G401.6 (cell line): ENCODE measurements around the gene PCTP.
A peak's percentile ranks its signal among the peaks of the same experiment; 100 is the strongest.

Experiments
- FAIRE-seq: peaks from 2 replicates; lab custom pipeline; 2012; peaks lifted over from hg19 to GRCh38; lab: Jason Lieb, UNC

The PCTP gene

DNA sequence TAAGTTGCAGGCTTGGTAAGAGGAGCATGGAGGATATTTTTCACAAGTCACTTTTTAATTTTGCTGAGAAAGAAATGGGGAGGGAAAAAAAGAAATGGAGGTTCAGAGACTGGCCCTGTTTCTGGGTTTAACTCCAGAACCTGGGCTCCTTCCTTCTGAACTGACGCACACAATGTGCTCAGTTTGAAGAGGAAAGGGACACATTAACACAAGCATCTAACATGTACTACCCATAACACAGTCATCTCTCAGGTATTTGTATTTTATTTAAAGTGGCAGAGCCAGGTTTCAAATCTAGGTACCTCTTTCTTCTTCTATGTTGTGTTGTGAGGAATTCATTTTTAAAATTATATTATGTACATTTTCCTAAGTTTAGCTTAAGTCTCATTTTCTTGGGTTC is 22.9 kb upstream of the PCTP start:
- no peak for FAIRE-seq

DNA sequence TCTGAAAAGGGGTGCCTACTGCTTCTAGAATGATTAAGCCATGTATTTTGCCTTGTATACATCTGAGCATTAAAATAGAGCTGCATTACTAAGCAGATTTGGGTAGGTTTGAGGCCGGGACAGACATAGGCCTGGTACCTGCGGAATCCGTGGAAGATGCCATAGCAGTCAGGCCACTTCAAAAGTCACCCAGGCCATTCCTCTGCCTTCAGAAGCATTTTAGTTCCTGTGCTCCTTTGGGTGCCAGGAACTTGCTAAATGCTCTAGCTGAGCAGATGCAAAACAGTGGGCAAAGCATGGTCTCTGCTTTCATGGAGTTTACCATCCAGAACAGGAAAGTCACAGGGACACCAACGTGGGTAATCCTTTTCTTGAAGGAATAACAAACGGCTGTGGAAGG is 22.5 kb upstream of the PCTP start:
- no peak for FAIRE-seq

DNA sequence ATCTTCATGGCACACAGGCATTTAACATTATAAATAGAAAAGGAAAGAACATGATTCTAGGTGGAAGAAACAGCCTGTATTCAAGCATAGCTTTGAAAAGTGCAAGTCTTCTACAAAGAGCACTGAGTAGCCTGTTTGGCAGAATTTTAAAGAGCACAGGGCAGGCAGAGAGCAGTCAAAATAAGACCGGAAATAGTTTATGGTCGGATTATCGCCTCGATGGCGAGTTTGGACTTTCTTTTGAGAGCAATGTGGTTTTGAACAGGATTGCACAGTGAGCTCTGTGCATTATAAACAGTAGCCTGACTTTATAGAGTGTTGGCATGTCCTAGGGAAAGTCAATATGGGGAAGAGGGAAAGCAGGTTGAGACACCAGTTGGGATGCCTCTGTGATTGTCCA is 22.0 kb upstream of the PCTP start:
- no peak for FAIRE-seq

DNA sequence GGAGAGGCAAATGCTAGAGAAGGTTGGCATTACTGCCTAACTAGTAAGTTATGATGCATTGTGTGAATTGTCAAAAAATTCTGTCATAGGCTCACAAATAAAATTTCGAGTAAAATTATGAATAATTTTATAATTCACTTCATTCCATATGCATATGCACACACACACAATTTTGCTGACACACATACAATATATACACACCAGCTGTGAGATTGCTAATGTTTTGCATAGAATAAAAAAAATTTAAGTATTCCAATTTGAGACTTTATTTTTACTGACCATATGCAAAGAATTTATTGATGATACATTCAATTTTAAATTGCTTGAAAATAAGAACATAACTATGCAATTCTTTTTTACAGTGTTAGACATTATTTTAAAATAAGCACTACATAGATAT is 21.4 kb upstream of the PCTP start:
- no peak for FAIRE-seq

DNA sequence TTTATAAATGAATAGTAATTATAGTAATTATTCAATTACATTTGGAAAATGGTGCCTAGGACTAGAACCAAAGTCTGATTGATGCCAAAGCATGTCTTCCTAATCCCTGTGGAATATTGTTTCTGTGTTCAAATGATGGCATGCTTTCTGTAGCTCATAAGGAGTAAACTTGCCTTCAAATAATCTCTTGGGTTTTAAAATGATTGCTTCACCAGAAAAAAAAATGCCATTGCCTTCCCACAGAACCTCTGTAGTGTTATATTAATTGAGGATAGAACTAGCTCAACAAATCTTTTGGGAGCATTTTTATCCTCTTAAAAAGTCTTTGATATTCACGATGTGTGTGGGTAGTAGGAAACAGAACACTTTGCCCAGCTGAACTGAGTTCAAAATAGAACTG is 20.5 kb upstream of the PCTP start:
- no peak for FAIRE-seq

DNA sequence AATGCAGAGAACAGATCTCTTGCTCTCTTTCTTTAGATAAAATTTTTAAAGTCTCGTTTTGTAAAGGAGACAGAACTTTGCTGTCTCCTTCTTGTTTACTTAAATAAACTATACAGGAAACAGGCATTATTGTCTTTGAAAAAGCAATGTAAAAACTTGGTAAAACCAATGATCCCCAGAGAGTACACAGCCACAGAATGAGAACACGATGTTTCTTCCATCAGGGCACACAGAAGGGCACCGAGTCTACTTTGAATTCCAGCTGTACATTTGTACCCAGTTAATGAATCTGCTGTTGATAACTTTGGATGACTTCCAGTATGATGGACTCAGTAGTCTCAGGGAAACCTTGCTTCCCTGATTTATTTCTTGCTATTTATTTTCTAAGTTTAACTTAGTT is 20.0 kb upstream of the PCTP start:
- FAIRE-seq, result no peak

DNA sequence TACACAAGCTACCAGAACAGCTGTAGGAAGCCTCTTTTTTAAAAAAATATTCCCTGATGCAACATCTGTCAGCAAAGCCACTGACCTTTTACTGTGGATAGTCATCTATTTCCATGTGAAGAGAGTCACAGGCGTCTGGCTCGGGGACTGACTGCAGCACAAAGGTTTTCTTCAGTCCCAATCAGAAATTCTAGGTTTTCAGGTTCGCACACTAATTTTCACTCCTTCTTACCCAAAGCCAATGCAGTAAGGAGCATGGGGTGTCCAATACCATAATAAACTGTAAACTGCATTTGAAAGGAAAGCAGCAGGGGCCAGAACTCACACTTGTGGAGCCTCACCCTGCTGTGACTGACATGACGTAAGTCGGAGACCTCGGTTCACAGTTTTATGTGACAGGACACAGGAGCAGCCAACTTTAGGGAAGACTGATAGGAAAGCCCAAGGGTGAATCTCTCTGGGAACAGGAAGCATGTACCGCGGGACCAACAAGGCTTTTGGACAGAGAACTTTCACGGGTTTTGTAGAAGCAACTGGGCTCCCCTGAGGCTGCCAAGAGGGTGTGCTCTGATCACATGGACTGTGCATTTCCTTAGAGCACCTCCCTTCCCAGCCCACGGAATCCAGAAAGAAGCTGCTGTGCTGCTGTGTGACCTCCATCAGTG is 19.1 kb upstream of the PCTP start:
- no peak for FAIRE-seq

DNA sequence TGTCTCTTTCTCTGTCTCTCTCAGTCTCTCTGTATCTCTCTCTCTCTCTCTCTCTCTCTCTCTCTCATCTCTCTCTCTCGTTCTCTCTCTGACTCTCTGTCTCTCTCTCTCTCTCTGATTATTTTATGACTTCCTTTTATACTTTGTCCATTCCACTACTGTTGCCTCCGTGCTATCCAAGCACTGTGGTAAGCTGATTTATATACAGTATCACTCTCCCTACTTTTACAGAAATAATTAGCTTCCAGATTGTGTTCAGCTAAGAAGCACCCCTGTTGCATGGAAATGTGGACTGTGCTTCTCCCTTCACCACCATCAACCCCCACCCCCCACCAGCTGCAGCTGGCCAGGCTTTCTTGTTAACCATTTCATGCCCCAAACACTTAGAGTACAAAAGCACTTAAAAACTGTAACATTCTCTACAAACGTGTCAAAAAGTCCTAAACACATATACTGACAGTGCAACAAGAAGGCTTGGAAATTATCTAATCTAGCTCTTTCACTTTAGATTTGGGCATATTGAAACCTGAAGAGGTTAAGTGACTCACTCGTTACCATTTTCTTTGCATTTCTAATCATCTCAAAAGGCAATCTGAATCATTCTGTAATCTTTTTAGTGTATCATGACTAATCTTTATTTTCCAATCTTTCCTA is 16.6 kb upstream of the PCTP start:
- FAIRE-seq, result no peak

DNA sequence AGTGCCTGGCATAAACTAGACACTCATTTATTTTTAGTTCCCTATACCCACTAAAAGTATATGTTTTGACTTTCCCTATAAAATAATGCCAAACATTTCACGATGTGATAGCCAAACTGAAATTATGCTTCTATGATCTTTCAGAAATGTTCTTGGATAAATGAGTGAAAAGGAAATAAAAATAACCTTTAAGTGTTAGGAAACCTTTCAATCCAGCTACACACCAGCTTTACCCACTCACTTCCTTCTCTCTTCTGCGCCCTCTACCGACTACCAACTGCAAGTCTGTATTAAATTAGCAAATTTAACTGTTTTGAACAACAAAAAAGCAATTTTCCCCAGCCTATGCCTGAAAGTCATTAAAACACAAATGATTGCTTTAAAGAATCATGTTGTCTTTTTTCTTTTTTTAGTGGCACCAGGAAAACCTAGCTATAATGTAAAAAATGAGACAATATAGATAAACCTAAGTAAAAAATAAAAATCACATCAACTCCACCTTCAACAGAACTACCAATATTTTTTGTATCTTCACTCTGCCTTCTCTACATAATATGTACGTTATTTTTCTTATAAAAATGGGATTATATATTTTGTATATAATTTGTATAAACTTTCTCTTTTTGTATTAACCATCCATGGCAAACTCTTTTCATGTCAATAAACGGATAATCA is 15.0 kb upstream of the PCTP start:
- FAIRE-seq, result peak; percentile 88

DNA sequence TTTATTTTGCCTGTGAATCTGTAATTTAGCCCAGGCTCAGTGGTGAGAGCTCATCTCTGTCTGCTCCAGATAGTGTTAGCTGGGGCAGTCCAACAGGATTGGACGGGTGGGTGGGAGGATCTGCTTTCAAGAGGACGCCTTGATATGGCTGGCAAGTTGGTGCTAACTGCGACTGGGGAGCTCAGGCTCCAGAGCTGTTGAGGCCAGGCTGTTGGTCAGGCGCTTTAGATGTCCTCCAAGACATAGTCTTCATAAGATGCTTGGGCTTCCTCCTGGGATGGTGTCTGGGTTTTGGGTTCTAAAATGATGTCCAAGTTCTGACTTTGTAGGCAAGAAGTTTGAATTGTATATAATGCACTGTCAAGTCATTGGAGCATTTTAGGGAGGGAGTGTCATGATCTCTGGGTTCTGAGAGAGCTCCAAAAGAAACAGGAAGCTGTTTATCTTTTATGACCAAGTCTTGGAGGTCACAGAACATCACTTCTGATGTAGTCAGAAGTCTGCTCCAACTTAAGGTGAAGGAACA is 12.8 kb upstream of the PCTP start:
- no peak for FAIRE-seq

DNA sequence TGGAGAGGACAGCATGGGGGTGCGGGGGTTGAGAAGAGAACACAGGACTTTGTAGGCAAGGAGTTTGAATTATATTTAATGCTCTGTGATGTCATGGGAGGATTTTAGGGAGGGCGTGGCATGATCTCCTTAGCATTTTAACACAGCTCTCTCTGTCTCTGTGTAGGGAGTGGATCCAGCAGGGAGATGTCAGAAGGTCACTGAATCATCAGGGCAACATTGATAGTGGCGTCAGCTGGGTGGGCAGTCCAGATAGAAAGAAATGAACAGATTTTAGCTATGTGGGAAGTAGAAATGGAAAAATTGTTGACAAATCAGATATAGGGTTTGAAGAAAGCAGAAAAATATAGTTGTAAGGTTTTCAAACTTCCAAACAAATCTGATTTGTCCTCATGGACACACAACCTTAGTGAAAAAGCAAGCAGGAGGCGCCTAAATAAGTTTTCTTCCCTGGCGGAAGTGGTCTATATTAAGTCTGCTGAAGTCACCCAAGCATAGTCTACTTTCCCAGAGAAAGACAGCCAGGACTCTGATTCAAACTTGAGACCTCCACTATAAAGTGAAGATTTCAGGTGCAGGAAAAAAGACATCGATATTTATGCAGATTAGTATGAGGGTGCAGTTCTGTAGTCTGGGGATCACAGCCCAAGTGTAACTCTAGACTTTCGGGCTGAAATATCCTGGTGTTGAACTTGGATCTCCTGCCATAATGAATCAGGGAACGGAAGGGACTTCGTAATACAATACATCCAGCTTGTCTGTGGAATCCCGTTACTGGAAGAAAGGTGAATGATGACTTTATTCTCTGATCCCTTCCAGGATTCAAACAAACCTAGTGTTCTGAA is 10.1 kb upstream of the PCTP start:
- FAIRE-seq, result no peak

DNA sequence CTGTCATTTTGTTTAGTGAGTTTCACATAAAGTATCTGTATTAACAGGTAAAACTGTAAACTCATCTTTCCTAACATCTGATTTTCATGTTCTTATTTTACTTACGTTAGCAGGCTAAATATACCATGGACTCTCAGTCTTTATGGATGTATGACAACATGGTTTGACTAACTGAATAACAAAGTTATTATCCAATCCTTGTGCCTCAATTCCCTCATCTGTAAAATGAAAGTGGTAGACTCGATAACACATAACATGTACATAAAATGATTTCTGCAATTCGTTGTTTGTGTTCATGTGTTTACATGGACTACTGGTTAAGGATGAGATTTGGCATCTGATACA is 9.5 kb upstream of the PCTP start:
- FAIRE-seq, result no peak

DNA sequence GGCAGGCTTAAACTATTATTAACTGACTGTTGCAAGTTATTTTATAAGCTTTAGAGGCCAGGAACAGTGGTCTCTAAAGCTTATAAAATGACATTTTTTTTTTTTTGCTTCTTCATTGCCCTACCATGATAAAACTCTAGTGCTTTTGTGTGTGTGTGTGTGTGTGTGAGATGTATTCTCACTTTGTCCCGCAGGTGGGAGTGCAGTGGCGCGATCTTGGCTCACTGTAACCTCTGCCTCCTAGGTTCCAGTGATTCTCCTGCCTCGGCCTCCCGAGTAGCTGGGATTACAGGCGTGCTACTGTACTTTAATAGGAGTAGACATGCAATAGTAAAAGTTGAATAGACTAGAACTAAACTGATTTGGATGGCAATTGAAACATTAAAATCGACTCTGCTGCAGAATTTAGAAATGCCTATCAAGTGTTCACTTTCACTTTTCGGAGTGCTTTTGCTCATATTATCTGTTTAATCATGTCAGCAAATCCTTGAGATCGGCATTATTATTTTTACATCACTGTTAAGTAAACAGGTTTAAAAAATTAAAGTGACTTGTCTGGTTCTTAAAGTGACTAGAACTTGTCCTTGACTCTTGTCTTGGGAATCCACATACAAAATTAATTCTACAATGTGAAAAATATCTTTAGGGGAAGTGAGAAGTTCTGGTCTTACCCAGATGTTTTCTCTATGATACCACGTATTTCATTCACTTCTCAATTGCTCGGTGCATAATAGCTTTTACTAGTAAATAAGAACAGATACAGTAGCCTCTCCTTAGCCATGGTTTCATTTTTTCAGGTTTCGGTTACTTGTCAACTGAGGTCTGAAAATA is 8.4 kb upstream of the PCTP start:
- no peak for FAIRE-seq

DNA sequence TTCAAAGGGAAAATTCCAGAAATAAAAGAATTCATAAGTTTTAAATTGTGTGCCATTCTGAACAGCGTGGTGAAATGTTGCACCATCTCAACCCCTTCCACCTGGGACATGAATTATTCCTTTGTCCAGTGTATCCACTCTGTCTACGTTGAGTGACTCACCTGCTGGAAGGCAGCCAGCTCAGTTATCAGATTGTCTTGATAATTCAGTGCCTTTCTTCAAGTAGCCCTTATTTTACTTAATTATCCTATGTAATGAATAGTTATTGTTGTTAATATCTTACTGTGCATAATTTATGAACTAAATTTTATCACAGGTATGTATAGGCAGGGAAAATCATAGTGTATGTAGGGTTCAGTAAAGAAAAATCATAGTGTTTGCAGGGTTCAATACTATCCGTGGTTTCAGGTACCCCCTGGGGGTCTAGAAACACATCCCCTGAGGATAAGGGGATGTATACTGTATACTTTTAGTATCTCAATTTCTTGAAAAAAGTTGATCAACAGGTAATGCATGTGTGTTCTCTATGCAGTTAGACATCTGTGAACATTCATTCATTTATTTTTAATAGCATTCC is 7.7 kb upstream of the PCTP start:
- no peak for FAIRE-seq

DNA sequence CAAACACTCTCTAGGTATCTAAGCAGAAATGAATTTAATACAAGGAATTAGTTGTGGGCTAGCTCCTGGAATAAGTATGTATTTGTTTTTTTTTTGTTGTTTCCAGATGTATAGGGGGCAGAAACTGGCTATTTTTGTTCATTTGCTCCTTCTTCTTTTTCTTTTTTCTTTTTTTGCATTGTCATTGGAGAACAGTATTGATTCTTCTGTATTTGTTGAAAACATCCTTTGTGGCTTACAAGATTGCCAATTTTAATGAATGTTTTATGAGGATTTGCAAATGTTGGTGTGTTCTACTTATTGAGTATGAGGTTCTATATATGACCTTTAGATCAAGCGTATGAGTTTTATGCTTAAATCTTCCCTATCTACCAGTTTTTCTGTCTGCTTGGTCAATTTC is 5.6 kb upstream of the PCTP start:
- no peak for FAIRE-seq

DNA sequence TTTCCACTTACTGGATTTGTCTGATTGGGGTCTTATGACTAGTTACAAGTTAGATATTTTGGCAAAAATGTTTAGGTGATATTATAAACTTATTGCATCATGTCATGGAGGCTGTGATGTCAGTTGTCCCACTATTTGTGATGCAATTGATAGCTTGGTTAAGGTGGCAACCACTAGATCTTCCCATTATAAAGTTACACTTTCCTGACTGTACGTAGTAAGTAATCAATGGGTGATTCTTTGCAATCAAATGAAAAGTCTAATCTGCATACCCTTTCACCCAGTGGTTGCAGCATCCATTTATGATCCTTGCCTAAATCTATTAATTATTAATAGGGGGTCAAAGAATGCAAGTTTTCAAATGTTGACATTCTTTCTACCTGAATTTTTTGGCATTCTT is 4.4 kb upstream of the PCTP start:
- no peak for FAIRE-seq

DNA sequence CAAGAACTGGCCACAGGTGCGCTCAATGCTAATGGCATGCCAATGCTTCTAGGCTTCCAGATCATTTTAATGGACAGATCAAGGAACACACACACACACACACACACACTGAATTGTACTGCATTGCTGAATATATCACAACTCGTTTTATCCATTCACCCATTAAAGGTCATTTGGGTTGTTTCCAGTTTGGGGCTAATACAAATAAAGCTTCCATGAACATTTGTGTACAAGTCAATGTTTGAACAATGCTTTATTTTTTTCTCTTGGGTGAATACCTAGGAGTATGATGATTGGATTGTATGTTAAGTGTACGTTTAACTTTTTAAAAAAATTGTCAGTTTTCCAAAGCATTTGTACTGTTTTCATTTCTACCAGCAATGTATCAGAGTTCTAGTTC is 3.6 kb upstream of the PCTP start:
- FAIRE-seq, result no peak

DNA sequence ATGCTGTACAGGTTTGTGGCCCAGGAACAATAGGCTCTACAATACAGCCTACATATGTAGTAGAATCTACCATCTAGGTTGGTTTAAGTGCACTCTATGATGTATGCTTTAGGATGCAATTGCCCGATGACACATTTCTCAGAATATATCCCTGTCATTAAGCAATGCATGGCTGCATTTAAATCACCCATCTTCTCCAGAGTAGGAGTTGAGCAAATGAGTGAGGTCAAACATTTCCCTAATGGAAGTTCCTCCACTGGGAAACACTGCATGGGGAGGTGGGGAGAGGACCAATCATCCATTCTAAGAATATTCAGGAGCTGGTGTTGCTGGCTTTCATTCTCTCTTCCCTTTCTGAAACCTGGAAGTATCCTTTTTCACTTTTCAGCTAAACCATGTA is 2.0 kb upstream of the PCTP start:
- no peak for FAIRE-seq

DNA sequence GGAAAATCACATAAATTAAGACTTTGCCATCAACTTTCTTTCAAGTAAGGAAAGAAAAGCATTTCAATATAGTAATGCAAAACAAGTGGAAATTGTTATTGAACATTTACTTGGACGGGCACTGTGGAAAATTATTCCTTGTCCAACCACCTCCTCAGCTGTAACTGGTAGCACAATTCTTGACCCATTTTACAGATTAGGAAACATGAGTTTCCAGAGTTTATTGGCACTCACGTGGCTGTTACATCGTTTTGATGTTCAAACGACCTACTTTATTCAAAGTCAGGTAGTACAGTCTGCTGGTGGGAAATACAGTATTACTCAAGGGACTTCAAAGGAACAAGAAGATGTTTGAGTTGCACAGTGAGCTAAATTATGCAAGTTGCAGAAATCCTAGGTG is 866 bp upstream of the PCTP start:
- FAIRE-seq, result no peak

DNA sequence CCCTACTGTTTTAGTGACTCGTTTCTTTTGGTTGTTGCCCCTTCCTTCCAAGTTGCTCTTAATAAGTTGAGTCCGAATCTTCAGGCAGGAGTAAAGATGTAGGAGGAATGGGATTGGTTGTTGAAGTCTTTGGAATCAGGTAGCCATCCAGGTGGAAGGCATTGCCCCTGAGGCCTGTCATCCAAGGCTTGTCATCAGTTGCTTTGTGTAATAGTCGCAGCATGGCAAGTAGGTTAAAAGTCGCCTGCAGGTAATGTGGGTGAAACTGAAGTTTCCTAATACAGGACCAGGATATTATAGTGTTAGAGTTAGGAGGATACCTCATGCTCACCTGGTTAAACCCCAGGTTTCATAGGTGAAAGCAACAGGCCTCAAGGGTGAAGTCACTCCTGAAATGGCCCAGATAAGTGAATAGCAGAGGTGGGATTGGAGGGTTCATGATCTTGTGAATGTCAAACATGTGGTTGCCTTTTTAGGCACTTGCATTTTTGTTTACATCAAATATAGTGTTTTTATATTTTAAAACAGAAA is 934 bp downstream of the PCTP start:
- FAIRE-seq, result no peak

DNA sequence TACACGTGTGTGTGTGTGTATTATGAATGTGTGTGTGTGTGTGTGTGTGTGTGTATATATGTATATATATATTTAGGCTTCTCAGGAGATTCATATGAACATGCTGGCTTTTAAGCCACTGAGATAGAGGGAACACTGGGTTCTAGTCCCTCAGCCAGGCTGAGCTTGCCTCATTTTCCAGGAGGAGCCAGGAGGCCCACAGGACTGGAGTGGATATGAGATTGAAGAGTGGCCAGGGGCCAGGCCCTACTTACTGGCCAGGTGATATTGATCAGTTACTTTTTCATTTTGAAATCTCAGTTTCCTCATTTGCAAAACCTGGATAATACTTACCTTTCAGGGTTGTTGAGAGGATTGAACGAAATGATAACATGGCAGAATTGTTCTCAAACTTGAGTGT is 5.8 kb downstream of the PCTP start:
- FAIRE-seq, result no peak
